ENCODE results near the gene WSCD1.

WSCD1 gene

GRCh38 chr17:6153375-6153774, 83.2 kb downstream of the WSCD1 start:
- no peak for TF ChIP-seq CTCF (IDR thresholded peaks at IDR 0.05; ENCODE audit: insufficient read depth, low read length, missing control alignments)
- no peak for DNase-seq (ENCODE audit: low read depth, low spot score)
- no peak overlapping the region for H3K4me3 ChIP-seq (ENCODE audit: low read depth, low read length)
- POLR2A ChIA-PET, result no interaction called here
- CTCF ChIA-PET, result no interaction called here

- ChIA-PET CTCF (no interaction called here), POLR2A (no interaction called here)
- no peak for TF ChIP-seq CTCF (IDR thresholded peaks at IDR 0.05; ENCODE audit: insufficient read depth, low read length, missing control alignments)
- no peak overlapping the region for H3K4me3 ChIP-seq (ENCODE audit: low read depth, low read length)
- no peak for DNase-seq (ENCODE audit: low read depth, low spot score)
Measured at GRCh38 chr17:6157716-6158115, 87.5 kb downstream of the WSCD1 start.

- CTCF ChIA-PET, result no interaction called here
- TF ChIP-seq CTCF (IDR thresholded peaks at IDR 0.05; ENCODE audit: insufficient read depth, low read length, missing control alignments), result no peak
Measured at GRCh38 chr17:6159541-6160231, 89.5 kb downstream of the WSCD1 start.

GRCh38 chr17:6160232-6160555, 90.0 kb downstream of the WSCD1 start:
- POLR2A ChIA-PET, result no interaction called here
- CTCF ChIA-PET, result no interaction called here
- no peak for DNase-seq (ENCODE audit: low read depth, low spot score)
- TF ChIP-seq CTCF (IDR thresholded peaks at IDR 0.05; ENCODE audit: insufficient read depth, low read length, missing control alignments), result no peak
- no peak overlapping the region for H3K4me3 ChIP-seq (ENCODE audit: low read depth, low read length)

More at GRCh38 chr17:6159541-6160231, 89.5 kb downstream of the WSCD1 start:
- DNase-seq (ENCODE audit: low read depth, low spot score), result no peak
- POLR2A ChIA-PET, result no interaction called here
- no peak overlapping the region for H3K4me3 ChIP-seq (ENCODE audit: low read depth, low read length)

GRCh38 chr17:6160911-6161855, 91.0 kb downstream of the WSCD1 start:
- ChIA-PET CTCF (no interaction called here), POLR2A (no interaction called here)
- no peak overlapping the region for H3K4me3 ChIP-seq (ENCODE audit: low read depth, low read length)
- no peak for DNase-seq (ENCODE audit: low read depth, low spot score)
- no peak for TF ChIP-seq CTCF (IDR thresholded peaks at IDR 0.05; ENCODE audit: insufficient read depth, low read length, missing control alignments)

GRCh38 chr17:6162216-6162615, 92.0 kb downstream of the WSCD1 start:
- DNase-seq (ENCODE audit: low read depth, low spot score), result no peak
- CTCF ChIA-PET, result no interaction called here
- no peak overlapping the region for H3K4me3 ChIP-seq (ENCODE audit: low read depth, low read length)
- POLR2A ChIA-PET, result no interaction called here
- TF ChIP-seq CTCF (IDR thresholded peaks at IDR 0.05; ENCODE audit: insufficient read depth, low read length, missing control alignments), result no peak

Data from AG04449 (cell line).